NCI-H2107 (cell line): Measurements from ENCODE around the gene C1orf56.
A peak's percentile ranks its signal among the peaks of the same experiment; 100 is the strongest.

ENCODE experiments used
- DNase-seq: peaks from one replicate; lab custom pipeline; 2025; lab: John Stamatoyannopoulos, UW

Gene C1orf56

DNA sequence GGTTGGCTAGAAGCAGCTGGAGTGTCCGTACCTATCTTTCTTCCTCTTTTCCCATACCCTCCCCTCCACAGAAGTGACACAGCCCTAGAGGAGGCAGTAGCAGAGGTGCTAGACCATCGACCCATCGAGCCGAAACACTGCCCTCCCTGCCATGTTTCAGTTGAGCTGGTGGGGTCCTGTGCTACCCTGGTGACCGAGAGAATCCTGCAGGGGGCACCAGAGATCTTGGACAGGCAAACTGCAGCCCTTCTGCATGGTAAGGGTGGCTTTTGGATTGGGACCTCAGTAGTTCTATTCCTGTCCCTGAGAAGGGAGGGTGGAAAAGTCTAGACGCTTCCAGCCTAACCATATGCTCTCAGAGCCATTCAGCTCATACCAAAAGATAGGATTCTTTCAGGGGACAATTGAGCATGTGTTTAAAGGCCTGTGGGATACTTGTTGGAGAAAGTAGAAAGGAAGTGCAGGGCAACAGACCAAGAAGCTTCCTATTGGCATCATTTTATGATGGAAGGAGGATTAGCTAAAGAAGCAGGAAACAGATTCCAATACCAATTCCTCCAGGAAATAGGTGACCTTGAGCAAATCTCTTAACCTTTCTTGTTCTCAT, 22.9 kb upstream of the C1orf56 start:
- DNase-seq = peak; percentile 22

- DNase-seq = no peak
Observed at GRCh38 chr1:151026460-151026859, 21.1 kb upstream of the C1orf56 start.

- DNase-seq = no peak
Observed at GRCh38 chr1:151032164-151032563, 15.4 kb upstream of the C1orf56 start.

DNA sequence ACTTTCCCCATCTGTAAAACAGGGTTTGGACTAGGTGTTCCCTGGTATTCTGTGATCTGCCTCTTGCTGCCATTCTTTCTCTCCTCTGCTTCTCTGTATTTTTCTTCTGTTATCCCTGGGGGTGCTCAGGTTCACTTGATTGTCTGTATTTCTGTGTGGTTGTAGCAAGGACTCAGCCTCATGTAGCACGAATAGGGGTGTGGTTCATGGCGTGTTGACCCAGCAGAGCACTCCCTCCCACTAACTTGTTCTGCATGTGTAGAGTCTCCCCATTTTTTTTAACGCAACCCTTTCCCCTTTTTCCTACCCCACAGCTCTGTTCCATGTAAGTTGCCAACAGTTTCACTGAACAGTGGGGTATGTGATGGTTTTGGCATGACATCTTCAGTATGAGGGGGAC, 12.4 kb upstream of the C1orf56 start:
- no peak for DNase-seq

DNA sequence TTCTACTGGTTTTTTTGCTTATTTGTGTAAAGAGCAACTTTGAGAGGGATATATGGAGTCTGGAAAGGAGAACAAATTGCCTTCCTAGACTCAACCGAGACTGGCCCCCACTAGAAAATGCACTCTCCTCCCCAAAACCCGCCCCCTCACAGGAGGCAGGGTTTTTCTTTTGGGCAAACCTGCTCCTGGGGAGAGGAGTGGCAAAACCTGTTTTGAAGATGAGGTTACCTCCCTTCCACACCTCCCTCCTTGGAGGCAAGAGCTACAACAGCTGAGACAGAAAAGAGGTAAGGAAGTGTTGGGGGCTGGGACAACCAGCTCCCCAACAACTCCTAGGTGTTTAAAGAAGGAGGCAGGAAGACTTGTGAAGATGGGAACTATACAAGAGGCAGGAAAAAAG, 11.2 kb upstream of the C1orf56 start, which contains the start of gene BNIPL:
Gene BNIPL, plus strand, starts transcription at position 231 of the 400 bp plus-strand sequence. Its CDS starts 140 bp downstream, at position 371.
- DNase-seq = no peak

GRCh38 chr1:151037032-151037431, 10.5 kb upstream of the C1orf56 start:
- DNase-seq = no peak

DNA sequence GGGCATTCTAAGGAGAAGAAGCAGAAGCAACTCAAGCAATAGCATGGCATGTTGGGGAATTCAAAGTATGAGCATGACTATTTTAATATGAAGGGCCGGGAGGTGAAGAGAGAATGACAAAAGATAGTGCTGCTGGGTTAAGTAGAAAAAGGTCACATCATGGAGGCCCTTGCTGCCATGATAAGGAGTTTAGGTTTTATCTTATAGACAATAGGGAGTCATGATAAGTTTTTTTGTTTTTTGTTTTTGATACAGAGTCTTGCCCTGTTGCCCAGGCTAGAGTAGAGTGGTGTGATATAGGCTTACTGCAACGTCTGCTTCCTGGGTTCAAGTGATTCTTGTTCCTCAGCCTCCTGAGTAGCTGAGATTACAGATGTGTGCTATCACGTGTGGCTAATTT, 8.0 kb upstream of the C1orf56 start:
- no peak for DNase-seq

GRCh38 chr1:151043163-151043562, 4.4 kb upstream of the C1orf56 start:
- DNase-seq = no peak

DNA sequence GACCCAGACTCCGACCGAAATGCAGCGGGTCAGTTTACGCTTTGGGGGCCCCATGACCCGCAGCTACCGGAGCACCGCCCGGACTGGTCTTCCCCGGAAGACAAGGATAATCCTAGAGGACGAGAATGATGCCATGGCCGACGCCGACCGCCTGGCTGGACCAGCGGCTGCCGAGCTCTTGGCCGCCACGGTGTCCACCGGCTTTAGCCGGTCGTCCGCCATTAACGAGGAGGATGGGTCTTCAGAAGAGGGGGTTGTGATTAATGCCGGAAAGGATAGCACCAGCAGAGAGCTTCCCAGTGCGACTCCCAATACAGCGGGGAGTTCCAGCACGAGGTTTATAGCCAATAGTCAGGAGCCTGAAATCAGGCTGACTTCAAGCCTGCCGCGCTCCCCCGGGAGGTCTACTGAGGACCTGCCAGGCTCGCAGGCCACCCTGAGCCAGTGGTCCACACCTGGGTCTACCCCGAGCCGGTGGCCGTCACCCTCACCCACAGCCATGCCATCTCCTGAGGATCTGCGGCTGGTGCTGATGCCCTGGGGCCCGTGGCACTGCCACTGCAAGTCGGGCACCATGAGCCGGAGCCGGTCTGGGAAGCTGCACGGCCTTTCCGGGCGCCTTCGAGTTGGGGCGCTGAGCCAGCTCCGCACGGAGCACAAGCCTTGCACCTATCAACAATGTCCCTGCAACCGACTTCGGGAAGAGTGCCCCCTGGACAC, 534 bp downstream of the C1orf56 start:
- DNase-seq = peak; percentile 51

DNA sequence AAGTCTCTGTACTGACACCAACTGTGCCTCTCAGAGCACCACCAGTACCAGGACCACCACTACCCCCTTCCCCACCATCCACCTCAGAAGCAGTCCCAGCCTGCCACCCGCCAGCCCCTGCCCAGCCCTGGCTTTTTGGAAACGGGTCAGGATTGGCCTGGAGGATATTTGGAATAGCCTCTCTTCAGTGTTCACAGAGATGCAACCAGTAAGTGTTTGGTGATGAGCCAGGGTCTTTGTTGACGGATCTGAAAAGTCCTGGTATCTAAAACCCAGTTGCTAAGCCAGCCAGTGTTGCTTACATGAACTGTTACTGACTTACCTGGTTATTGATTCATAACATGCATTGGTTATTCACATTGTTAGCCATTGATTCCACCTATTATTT, 1.1 kb downstream of the C1orf56 start:
- no peak for DNase-seq

DNA sequence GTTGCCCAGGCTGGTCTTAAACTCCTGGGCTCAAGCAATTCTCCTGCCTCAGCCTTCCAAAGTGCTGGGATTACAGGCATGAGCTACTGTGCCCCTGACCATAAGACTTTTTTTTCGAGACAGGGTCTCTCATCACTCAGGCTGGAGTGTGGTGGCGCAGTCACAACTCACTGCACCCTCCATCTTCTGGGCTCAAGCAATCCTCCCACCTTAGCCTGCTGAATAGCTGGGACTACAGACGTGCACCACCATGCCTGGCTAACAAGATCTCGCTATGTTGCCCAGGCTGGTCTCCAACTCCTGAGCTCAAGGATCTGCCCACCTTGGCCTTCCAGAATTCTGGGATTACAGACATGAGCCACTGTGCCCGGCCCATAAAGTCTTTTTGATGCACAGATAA, 1.9 kb downstream of the C1orf56 start:
- DNase-seq = no peak

GRCh38 chr1:151050051-151050688, 2.6 kb downstream of the C1orf56 start:
- DNase-seq = no peak

DNA sequence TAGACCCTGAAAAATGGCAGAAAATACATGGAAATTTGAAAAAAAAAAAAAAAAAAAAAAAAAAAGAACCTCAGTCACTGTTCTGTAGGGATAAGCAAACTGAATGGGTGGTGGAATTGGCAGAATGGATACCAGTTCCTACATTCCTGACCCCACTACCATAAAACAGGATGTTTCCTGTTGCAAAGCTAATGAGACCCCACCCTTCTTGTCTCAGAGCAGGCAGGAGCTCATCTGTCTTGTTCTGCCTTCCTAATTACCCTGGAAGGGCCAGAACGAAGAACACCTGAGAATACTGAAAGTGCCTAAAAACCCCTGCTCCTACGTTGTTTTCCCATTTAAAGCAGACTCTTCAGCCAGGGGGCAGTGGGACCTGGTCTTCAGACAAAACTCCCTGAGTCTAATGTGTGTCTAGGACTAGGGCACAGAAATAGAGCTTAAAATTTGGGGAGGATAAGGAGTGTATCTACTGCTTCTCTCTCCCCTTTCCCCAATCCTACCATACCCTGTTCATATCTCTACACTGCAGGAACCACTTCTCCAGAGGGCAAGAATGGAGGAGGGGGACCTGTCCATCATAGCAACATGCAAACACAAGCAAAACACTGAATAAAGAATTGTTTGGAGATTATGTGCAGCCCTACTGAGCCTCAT, 3.9 kb downstream of the C1orf56 start:
- no peak for DNase-seq

DNA sequence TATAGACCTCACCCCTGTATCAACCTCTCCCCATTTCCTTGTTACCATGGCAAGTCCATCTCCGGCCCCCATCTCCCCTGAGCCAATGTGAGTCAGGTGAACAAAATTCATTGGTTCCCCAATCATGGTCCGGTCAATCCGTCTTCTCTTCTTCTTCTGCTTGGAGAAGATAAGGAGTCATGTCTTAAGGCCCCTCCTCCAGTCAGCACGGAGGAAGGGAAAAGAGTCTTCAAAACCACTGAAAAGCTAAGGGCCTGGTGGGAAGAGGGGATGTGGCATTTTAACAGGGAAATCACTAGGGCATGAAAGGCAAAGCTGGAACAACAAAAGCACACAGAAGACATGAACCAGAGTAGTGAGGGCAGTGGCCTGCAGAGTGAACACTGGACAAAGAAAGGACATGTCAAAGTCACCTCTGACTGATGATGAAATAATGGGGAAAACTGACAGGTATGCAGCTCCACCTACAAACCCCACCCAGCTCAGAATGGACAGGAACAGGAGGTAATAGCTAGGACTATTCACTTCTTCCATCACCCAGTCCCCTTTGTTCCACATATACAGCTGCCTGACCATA, 7.5 kb downstream of the C1orf56 start:
- no peak for DNase-seq

GRCh38 chr1:151055581-151055980, 8.0 kb downstream of the C1orf56 start:
- DNase-seq = no peak

GRCh38 chr1:151056149-151056548, 8.6 kb downstream of the C1orf56 start:
- no peak for DNase-seq

DNA sequence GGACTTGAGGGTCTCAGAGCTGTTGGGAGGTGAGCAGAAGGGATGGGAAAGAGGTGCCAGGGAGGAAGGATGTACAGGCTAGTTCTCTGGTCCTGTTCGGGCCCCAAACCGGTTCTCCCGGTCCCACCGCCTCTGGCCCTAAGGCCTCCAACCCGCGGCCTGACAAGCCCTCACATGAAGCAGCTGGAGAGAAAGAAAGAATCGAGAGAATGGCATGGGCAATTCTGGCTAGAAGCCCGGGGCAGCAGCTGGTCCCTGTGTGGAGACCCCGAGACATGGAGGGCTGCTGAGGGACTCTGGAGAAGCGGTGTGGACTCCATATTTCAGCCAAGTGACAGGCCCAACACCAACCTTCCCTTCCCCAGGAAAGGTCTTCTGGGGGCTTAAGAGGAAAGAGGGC, 11.1 kb downstream of the C1orf56 start:
- no peak for DNase-seq

DNA sequence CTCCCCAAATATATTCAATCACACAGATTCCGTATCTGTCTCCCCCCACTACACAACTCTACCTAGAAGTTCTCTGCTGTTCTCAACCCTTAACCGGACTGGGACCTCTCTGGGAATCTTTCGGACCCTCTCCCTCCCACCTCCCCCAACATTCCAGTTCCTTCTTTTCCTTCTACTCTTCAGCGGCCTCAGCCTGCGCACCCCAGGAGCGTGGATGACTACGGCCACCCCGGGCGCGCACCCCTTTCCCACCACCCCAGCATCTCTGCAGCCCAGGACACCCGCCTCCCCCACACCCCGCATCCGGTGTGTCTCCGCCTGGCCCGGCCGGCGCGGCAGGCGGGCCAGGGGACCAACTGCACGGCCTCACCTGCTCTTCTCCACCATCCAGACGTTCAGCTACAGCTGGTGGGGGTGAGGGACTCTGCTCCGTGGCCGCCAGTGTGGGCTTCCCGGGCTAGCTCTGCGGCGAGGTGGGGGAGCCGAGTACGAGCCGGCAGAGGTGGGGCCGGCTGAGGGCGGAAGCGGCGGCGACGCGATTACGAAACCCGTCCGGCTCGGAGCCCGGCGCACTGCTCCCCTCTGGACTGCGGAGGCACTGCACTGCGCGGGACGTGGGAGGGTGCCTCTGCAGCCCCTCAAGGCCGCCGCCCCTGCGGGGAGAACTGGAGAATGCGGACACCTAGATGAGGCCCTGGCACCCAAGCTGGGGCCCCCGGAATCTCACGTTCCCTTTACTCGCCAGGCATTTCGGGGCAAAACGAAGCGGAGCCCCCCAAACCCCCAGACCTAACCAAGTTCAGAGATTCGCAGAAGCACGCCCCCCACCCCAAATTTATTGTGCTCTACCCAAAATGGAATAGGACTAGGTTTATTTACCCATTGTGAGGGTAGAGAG, 11.8 kb downstream of the C1orf56 start, which contains the start of gene CDC42SE1:
Gene CDC42SE1, minus strand, starts transcription at position 514 of the 898 bp plus-strand sequence. CDS start 3,892 bp downstream, outside the sequence.
- DNase-seq = peak; percentile 82

DNA sequence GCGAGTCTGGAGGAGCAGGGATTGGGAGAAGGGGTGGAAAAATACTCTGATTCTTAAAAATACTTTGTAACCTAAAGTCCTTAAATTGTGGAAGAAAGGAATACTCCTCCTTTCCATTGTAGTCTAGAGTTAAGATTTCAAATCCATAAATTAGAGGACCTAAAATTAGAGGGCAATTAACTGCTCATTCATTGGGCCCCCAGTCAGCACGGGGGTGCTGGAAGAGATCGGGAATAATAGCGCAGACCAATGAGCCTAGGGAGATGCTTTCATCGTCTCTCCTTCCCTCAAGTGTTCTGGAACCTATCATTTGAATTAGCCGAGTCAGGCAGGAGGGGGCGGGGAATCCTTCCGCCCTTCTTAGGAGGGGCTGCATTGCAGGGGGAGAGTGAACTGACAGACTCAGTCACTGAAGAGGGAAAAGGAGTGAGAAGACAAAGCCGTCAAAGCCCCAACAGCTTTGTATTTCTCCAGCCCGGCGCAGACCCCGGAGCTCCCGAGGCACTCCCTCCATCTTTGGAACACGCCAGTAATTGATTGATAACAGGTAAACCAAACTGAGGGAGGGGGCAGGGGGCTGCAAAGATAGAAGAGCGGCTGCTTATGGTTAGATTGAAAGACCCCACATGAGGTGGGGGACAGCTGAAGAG, 12.6 kb downstream of the C1orf56 start, which contains the start of gene MLLT11:
Gene MLLT11, plus strand, starts transcription at position 391 of the 650 bp plus-strand sequence. CDS start 6,828 bp downstream, outside the sequence.
- DNase-seq = no peak

GRCh38 chr1:151060657-151061421, 13.3 kb downstream of the C1orf56 start:
- DNase-seq = no peak
